Heart left ventricle (tissue), 13 donors: ENCODE measurements around the gene CPNE5.

ENCODE experiments used
- POLR2A ChIP-seq, 2 donors: fragments of 450-650 bp; IDR thresholded peaks; one replicate each; pipeline ENCODE4 v1.6.1; 2017; ENCODE audit warnings: antibody characterized with exemption in 2 of 2, mild to moderate bottlenecking in 2 of 2, moderate library complexity in 2 of 2
- TF ChIP-seq, protein P1 (sequence below), 12 donors: fragments of 200-600 bp; sonication (generic) in 4 of 12; IDR thresholded peaks; one replicate each; pipeline versions ENCODE4 v1.5.0 to v1.8.0; 2018 to 2022; ENCODE audit warnings: antibody characterized with exemption in 12 of 12, mild to moderate bottlenecking in 5 of 12
- donor health status: ischemic (EF 13 %, LVEDD 7.1; RV severe dilation, severe dysfunction).
- donor health status: DM: no; HTN: yes; CAD: no.
- donor health status: DM: no; HTN: no; CAD: no.
- donor health status: ischemic (EF 25% LVEDD 6.9; RV normal size, moderate dysfunction).
- donor health status: ischemic (EF 25% LVEDD 5.7; RV mildly dilated, moderate dysfunction).
- donor health status: ischemic (EF 35%, LVEDD 5.7; RV mildly dilated, moderate dysfunction).
- donor health status: nonischemic (EF 11% LVEDD 7.7; RV severe dilation, severe dysfunction).
- donor health status: DM: yes; HTN: yes; CAD: no.
- donor health status: PGD.
- donor health status: ischemic (EF 29% LVEDD 5.4; RV normal size, mild dysfunction).
- donor health status: nonischemic (EF 23%, LVEDD 6.1; RV moderate dilation, normal function).

- TF ChIP-seq, protein P1, sequence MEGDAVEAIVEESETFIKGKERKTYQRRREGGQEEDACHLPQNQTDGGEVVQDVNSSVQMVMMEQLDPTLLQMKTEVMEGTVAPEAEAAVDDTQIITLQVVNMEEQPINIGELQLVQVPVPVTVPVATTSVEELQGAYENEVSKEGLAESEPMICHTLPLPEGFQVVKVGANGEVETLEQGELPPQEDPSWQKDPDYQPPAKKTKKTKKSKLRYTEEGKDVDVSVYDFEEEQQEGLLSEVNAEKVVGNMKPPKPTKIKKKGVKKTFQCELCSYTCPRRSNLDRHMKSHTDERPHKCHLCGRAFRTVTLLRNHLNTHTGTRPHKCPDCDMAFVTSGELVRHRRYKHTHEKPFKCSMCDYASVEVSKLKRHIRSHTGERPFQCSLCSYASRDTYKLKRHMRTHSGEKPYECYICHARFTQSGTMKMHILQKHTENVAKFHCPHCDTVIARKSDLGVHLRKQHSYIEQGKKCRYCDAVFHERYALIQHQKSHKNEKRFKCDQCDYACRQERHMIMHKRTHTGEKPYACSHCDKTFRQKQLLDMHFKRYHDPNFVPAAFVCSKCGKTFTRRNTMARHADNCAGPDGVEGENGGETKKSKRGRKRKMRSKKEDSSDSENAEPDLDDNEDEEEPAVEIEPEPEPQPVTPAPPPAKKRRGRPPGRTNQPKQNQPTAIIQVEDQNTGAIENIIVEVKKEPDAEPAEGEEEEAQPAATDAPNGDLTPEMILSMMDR (IDR thresholded peaks at IDR 0.05): no peak
- no peak for TF ChIP-seq POLR2A (IDR thresholded peaks at IDR 0.05)
Measured at GRCh38 chr6:36807143-36807542, 32.1 kb downstream of the CPNE5 start.
